Measurements from ENCODE around the gene FLG.

Gene FLG

DNA sequence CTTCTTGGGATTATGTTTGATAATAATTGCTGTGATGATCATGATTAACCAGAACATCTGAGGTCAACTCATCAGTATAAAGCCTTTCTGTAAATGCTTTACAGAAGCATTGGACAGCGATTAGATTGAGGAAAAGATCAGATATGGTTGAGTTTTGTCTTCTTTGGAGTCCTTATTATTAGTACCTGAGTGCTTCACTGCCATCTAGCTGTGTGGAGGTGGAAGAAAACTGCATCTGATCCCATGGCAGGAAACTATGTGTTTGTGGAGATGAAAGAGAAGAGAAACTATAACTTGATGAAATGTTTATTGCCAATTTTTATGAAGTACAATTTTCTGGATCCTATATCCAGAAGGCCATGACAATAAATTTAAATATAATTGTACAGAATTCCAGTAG, 23.4 kb upstream of the FLG start:
- TF ChIP-seq, protein P1, sequence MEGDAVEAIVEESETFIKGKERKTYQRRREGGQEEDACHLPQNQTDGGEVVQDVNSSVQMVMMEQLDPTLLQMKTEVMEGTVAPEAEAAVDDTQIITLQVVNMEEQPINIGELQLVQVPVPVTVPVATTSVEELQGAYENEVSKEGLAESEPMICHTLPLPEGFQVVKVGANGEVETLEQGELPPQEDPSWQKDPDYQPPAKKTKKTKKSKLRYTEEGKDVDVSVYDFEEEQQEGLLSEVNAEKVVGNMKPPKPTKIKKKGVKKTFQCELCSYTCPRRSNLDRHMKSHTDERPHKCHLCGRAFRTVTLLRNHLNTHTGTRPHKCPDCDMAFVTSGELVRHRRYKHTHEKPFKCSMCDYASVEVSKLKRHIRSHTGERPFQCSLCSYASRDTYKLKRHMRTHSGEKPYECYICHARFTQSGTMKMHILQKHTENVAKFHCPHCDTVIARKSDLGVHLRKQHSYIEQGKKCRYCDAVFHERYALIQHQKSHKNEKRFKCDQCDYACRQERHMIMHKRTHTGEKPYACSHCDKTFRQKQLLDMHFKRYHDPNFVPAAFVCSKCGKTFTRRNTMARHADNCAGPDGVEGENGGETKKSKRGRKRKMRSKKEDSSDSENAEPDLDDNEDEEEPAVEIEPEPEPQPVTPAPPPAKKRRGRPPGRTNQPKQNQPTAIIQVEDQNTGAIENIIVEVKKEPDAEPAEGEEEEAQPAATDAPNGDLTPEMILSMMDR (conservative IDR thresholded peaks at IDR 0.05; ENCODE audit: control insufficient read depth, insufficient read depth, low read depth, low read length): peak; percentile 25
- peak; percentile 6 for DNase-seq (ENCODE audit: low read depth)
- no peak overlapping the region for H3K4me3 ChIP-seq (ENCODE audit: control insufficient read depth, low read depth, low read length)

DNA sequence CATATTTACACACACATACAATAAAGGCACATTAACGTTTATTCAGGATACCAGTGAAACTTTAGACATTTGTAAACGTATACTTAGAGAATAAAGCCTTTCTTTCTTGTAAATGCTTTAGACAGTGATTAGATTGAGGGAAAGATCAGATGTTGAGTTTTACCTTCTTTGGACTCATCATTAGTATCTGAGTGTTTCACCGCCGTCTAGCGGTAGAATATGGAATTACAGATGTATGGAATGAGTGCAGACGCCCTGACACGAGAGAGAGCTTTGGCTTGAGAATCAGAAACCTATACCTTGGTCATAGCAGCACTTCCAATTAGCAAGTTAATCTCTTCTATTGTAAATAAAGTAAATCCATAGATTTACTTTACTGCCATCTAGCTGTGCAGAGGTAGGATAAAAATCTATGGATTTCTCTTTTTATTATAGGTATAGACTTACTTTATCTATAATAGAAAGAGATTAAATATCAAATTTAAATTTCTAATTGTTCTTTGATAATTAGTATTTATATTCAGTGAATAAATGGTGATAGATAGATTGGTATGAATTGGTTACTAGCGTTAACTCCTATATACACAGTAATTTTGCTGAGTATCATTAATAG, 22.2 kb upstream of the FLG start:
- peak; percentile 69 for DNase-seq (ENCODE audit: low read depth)
- TF ChIP-seq, protein P1 (conservative IDR thresholded peaks at IDR 0.05; ENCODE audit: control insufficient read depth, insufficient read depth, low read depth, low read length): peak; percentile 97
- H3K4me3 ChIP-seq (ENCODE audit: control insufficient read depth, low read depth, low read length): no peak overlapping the region

DNA sequence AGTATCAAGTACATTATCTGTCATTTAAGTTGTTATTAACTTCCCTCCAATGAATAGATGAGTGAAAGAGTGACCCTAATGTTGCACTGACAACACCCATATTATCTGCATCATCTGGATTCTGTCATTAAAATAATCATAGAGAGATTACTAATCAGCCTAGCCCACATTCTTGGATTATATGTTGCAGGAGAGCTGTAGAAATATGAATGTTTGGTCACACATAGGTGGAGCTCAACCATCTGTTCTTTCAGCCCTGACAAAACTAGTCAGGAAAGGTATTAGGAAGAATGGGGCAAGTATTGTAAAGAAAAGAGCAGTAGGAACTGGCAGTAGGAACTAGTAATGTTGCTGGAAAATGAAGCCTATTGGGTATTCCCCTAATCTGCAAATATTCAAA, 19.4 kb upstream of the FLG start:
- no peak overlapping the region for H3K4me3 ChIP-seq (ENCODE audit: control insufficient read depth, low read depth, low read length)
- no peak for DNase-seq (ENCODE audit: low read depth)
- TF ChIP-seq, protein P1 (conservative IDR thresholded peaks at IDR 0.05; ENCODE audit: control insufficient read depth, insufficient read depth, low read depth, low read length): no peak

DNA sequence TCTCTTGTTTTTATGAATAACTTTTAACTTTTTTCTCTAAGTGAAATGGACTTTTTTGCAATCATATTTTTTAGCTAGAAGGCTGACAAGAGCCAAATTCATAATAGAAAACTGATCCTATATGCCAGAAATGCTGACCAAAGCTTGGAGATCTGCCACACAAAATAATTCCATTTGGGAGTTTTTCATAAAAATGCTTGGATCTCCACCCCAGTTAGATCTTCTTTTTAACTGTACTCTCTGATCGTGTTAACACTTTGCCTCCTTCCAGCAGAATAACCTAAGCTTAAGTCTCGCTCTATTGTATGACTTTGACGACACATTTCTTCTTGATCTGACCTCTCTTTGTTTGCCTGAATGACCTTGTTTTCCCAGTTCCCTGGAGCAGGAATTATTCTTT, 18.0 kb upstream of the FLG start:
- TF ChIP-seq, protein P1 (conservative IDR thresholded peaks at IDR 0.05; ENCODE audit: control insufficient read depth, insufficient read depth, low read depth, low read length): no peak
- H3K4me3 ChIP-seq (ENCODE audit: control insufficient read depth, low read depth, low read length): no peak overlapping the region
- DNase-seq (ENCODE audit: low read depth): no peak

DNA sequence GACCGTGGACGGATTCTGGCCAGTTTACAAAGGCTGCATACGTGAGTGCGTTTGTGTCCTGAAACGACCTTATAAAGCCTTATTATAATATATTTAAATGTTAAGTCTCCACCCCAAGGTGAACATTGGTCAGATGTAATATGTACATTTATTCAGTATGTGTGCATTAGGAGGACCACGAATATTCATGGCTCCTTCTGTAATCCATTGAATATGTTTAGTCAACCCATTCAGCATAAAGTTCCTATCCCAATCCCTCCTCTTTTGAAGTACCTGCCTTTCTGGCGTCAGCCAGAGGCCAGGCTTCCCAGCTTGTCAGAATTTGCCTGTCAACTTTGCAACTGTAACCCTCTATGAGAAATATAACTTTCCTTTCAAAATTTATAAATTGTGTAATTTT, 10.4 kb upstream of the FLG start:
- DNase-seq (ENCODE audit: low read depth): no peak
- TF ChIP-seq, protein P1 (conservative IDR thresholded peaks at IDR 0.05; ENCODE audit: control insufficient read depth, insufficient read depth, low read depth, low read length): no peak

DNA sequence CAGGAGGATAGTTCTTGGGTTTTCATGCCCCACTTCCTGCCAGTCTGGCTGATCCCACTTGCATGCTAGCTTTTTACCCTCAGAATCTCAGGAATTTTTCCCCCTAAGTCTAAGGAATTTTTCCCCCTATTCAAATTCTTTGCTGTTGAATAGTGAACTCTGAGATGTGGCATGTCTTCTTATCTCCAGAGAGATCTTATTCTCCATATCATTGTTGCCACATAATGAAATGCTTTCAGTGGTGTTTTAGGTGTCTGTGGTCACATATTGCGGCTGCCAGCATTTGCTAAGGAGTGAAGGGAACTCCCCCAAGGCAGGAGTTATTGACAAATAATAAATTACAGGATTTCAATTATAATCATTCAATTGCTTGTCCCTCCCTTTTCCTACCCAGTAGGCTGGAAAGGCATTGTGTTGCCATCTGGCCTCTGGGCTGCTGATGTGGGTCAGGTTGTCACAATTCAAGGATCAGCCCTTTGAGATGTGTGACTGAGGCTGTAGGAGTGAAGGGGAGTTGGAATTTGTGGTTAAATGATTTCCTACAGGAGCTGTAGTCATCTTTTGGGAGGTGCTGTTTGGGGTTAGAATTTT, 3.9 kb upstream of the FLG start:
- TF ChIP-seq, protein P1 (conservative IDR thresholded peaks at IDR 0.05; ENCODE audit: control insufficient read depth, insufficient read depth, low read depth, low read length): no peak
- H3K4me3 ChIP-seq (ENCODE audit: control insufficient read depth, low read depth, low read length): no peak overlapping the region
- DNase-seq (ENCODE audit: low read depth): no peak

More for the DNA sequence above, 10.4 kb upstream of the FLG start:
- H3K4me3 ChIP-seq (ENCODE audit: control insufficient read depth, low read depth, low read length): no peak overlapping the region

Data from fibroblast of mammary gland (primary cell).